Aorta (tissue), 5 donors: Measurements from ENCODE around the gene ZNF273. TPM values are rescaled to one million over a fixed set of nuclear protein-coding genes. Genes with fewer than 3 reads are reported as not detected.
"Not testable (repeated sequence)": the region's sequence is repeated elsewhere in the genome, so short reads cannot be mapped to it uniquely, and the experiment has no call there.

Experiments used
- ATAC-seq: fragments of 200-7000 bp; cut with Tn5 transposase; one replicate; pipeline ENCODE4 v1.9.1; 2022; ENCODE audit warnings: moderate library complexity; ENCODE audit not compliant: low FRiP score
- DNase-seq, 2 donors: peaks; one replicate each; pipeline ENCODE4 v3.0.0-alpha.2; 2020
- H3K27ac ChIP-seq, 2 donors: one replicate each; pipeline ENCODE4 v1.5.1; 2013; ENCODE audit warnings: low read length in 2 of 2, mild to moderate bottlenecking in 2 of 2, moderate library complexity in 2 of 2, control low read depth in 1 of 2, inconsistent platforms in 1 of 2, low read depth in 1 of 2
- H3K27me3 ChIP-seq, 2 donors: one replicate each; pipeline ENCODE4 v1.6.1; 2013; ENCODE audit warnings: control low read depth in 1 of 2, low read length in 1 of 2, mild to moderate bottlenecking in 1 of 2, moderate library complexity in 1 of 2; ENCODE audit not compliant: insufficient read depth in 2 of 2, control insufficient read depth in 1 of 2
- H3K36me3 ChIP-seq, 2 donors: one replicate each; pipeline ENCODE4 v1.6.1; 2013; ENCODE audit warnings: control low read depth in 1 of 2, low read length in 1 of 2, mild to moderate bottlenecking in 1 of 2; ENCODE audit not compliant: insufficient read depth in 2 of 2, control insufficient read depth in 1 of 2
- H3K4me1 ChIP-seq, 2 donors: one replicate each; pipeline ENCODE4 v1.6.1; 2013; ENCODE audit warnings: low read length in 2 of 2, control low read depth in 1 of 2, mild to moderate bottlenecking in 1 of 2, moderate library complexity in 1 of 2; ENCODE audit not compliant: insufficient read depth in 2 of 2, control insufficient read depth in 1 of 2
- H3K4me3 ChIP-seq, 2 donors: one replicate each; pipeline ENCODE4 v1.5.1; 2013; ENCODE audit warnings: low read length in 2 of 2, control low read depth in 1 of 2, mild to moderate bottlenecking in 1 of 2
- H3K9me3 ChIP-seq: one replicate; pipeline ENCODE4 v1.6.1; 2013; ENCODE audit warnings: mild to moderate bottlenecking, low read length; ENCODE audit not compliant: control insufficient read depth
- WGBS, 2 donors: extraction: QIAGEN DNeasy Blood & Tissue Kit; methylation state at CpG; one replicate each; pipeline ENCODE4 v1.1.7; 2013; 5-methylcytosine and 5-hydroxymethylcytosine counted together
- intact Hi-C, 2 donors: fragments of 100-400 bp; cut with DNase I; formaldehyde crosslinking; loops; one replicate each; pipeline versions ENCODE4 v1.14.2 to v1.15.0; 2022
- polyA plus RNA-seq, 2 donors: library from polyadenylated mRNA; stranded (reverse); fragments of 200-250 nt; gene quantifications; one replicate each; pipeline ENCODE4 v1.2.3, GENCODE V29; 2013
- total RNA-seq, 2 donors: library from RNA; stranded (reverse); fragmentation: NEBNext Ultra II Directional; extraction: Animal tissue kit (Norgen Biotek cat#: 25700); gene quantifications; one replicate each; pipeline ENCODE4 v1.2.1, GENCODE V29; 2021
- donor health status: healthy with polysubstance abuse.
- donor health status: Bipolar disorder and iron deficiency.
- donor health status: DM: no; HTN: no; CAD: no.
- donor health status: DM: no; HTN: no; CAD: no.
- donor health status: DM: yes; HTN: yes; CAD: no.

Gene ZNF273
- total and polyA plus RNA-seq, 4 donors: 1.9 to 15.7 (median 5.3) TPM

GRCh38 chr7:64885520-64886240 is 17.4 kb upstream of the ZNF273 start:
- intact Hi-C loops: no loop called here
- Histone ChIP-seq H3K36me3 (no peaks in the 10 kb centered on the region), H3K4me1 (no peaks in the 10 kb centered on the region), H3K4me3 (no peak overlapping the region), H3K9me3 (no peaks in the 10 kb centered on the region), H3K27me3 (no peaks in the 10 kb centered on the region), H3K27ac (no peak overlapping the region)
- 97 to 98% methylated on average over 5 of the region's 5 CpGs for WGBS, 2 donors
- ATAC-seq (no peak), DNase-seq (no peak)

GRCh38 chr7:64886956-64887545 is 16.0 kb upstream of the ZNF273 start:
- H3K27me3 ChIP-seq: no peaks in the 10 kb centered on the region
- H3K9me3 ChIP-seq: no peaks in the 10 kb centered on the region
- peaks cover 0 to 2% of the 10 kb centered on the region in 2 donors for H3K4me1 ChIP-seq
- ATAC-seq: no peak
- no peak for DNase-seq
- intact Hi-C loops: no loop called here
- 88 to 89% methylated on average over 4 of the region's 4 CpGs for WGBS, 2 donors
- no peak overlapping the region for H3K27ac ChIP-seq
- no peaks in the 10 kb centered on the region for H3K36me3 ChIP-seq
- no peak overlapping the region for H3K4me3 ChIP-seq

DNA sequence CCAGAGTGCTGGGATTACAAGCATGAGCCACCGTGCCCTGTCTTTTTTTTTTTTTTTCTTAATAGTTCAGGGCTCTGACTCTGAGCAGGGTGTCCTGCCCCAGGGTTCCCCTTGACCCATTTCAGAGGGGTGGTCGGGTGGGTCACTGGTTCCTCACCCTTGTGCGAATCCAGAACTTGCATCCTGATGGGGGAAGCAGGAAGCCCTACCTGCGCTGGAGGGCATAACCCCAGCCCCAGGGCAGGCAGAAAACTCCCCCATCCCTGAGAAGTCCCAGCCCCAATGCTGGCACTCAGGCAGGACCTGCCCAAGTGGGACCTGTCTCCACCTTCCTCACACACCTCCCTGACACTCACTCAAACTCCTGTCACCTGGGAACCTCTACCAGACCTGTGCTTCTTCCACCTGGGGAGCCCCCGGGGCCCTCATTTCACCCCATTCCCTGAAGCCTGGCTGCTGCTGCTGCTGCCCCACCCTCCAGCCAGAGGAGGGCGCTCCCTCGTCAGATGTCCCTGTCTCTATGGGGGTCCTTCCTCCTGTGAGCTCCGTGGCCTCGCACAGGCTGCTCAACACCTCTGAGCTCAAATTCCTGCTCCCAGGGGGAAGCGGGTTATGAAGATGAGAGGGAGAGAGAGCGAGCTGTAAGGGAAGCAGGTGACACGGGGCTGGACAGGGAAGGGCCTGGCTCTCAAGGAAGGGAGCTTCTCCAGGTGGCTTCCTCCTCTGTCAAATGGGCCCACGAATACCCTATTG is 15.1 kb upstream of the ZNF273 start:
- ATAC-seq (peak; percentile 31), DNase-seq (no peak)
- intact Hi-C loops: no loop called here
- H3K27ac ChIP-seq: no peak overlapping the region
- no peaks in the 10 kb centered on the region for H3K36me3 ChIP-seq
- H3K4me3 ChIP-seq: no peak overlapping the region
- WGBS, 2 donors: 55 to 58% methylated on average over 13 of the region's 13 CpGs
- H3K27me3 ChIP-seq: no peaks in the 10 kb centered on the region
- H3K9me3 ChIP-seq: no peaks in the 10 kb centered on the region
- H3K4me1 ChIP-seq: peaks cover 0 to 2% of the 10 kb centered on the region in 2 donors

DNA sequence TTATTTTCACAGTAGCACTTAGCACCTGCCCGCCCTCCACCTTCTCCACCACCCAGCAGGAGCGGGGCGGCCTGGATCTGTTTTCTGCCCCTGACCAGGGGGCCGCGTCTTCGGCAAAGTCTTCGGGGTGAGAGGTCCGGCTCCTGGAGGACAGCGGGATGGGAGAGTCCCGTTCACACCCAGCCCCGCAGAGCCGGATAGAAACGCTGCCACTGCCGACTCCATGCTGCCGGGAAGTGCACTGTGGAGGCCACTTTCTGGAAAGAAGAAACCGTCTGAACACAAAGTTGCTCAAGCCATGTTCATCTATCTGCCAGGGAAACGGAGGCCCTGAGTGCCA is 14.5 kb upstream of the ZNF273 start:
- 28 to 30% methylated on average over 17 of the region's 17 CpGs for WGBS, 2 donors
- intact Hi-C loops: no loop called here
- no peak overlapping the region for H3K27ac ChIP-seq

DNA sequence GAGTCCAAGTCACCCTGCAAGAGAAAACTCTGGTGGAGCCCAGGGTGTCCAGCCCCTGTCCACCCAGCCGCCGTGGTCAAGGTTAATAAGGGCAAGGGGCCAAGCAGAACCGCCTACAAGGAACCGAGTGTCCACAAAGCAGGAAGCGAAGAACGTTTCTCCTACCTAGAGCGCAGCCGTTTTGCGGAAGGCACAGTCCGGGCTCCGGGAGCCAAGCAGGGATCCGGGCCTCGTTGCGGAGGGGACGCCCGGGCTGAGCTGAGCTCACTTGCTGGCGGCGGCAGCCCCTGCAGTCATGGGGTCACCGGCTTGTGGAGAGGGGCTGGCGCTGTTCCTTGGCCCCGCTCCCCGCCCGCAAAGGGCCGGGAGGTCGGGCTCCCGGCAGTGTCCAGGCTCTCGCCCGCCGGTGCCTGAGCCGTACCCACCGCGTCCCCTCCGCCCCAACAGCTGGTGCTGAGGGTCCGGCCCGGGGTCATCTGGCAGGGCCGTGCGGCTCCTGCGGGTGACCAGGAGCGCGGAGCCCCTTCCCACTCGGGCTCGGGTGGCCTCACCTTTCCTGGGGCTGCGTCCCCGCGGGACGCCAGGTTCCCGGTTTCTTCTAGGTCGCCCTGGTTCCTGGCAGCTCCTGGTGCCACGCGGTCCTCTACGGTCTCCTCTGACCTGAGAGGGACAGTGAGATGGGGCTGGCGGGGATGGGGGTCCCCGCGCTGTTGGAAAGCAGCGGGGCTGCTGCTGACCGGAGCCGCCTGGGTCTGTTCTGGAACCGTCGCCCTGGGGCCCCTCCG is 14.0 kb upstream of the ZNF273 start:
- WGBS, 2 donors: 13 to 23% methylated on average over 56 to 60 of the region's 60 CpGs
- H3K9me3 ChIP-seq: no peaks in the 10 kb centered on the region
- H3K4me3 ChIP-seq: peak overlapping the region in 1 of 2 donors; percentile 21
- ATAC-seq: peak; percentile 56
- H3K27me3 ChIP-seq: no peaks in the 10 kb centered on the region
- no peak overlapping the region for H3K27ac ChIP-seq
- DNase-seq: peak in 1 of 2 donors; percentile 62
- H3K4me1 ChIP-seq: peaks cover 0 to 2% of the 10 kb centered on the region in 2 donors
- H3K36me3 ChIP-seq: no peaks in the 10 kb centered on the region
- intact Hi-C loops: no loop called here

More for the DNA sequence above, 14.5 kb upstream of the ZNF273 start:
- ATAC-seq (no peak), DNase-seq (no peak)
- H3K4me1 ChIP-seq: peaks cover 0 to 2% of the 10 kb centered on the region in 2 donors
- H3K36me3 ChIP-seq: no peaks in the 10 kb centered on the region
- H3K9me3 ChIP-seq: no peaks in the 10 kb centered on the region
- H3K27me3 ChIP-seq: no peaks in the 10 kb centered on the region
- no peak overlapping the region for H3K4me3 ChIP-seq

DNA sequence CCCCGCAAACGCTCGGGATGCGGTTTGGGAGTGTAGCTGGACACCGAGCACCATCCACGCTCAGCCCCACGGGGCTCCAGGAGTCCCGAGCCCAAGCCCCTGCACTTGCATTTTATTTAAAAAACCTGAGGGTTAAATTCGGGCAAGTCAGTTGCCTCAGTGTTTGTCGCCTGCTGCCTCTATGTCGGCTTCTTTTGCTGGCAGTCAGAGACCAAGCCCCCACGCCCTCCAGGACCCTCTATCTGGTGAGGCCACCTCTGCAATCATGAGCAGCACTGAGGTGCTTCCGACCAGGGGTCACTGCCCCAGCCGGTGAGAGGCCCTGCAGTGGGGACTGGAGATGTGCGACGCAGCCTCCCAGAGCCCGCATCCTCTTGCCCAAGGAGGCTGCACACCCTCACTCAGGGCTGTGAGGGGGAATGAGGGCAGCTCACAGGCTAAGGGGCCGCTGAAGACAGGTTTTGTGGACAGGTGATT is 13.3 kb upstream of the ZNF273 start:
- DNase-seq (no peak), ATAC-seq (no peak)
- Histone ChIP-seq H3K4me1 (peaks cover 0 to 2% of the 10 kb centered on the region in 2 donors), H3K36me3 (no peaks in the 10 kb centered on the region), H3K4me3 (no peak overlapping the region), H3K27me3 (no peaks in the 10 kb centered on the region), H3K27ac (no peak overlapping the region), H3K9me3 (no peaks in the 10 kb centered on the region)
- intact Hi-C loops: no loop called here
- 70 to 73% methylated on average over 18 of the region's 18 CpGs for WGBS, 2 donors

- H3K27me3 ChIP-seq, DNase-seq, ATAC-seq, H3K4me1 ChIP-seq, H3K9me3 ChIP-seq, intact Hi-C loops, H3K4me3 ChIP-seq, H3K36me3 ChIP-seq: not testable (repeated sequence)
- 35 to 41% methylated on average over 3 of the region's 3 CpGs for WGBS, 2 donors
- H3K27ac ChIP-seq: peak overlapping the region in 1 of 2 donors; percentile 68
Measured at GRCh38 chr7:64890273-64890672, 12.8 kb upstream of the ZNF273 start.

GRCh38 chr7:64890761-64891362 is 12.2 kb upstream of the ZNF273 start:
- no peak for DNase-seq

More at GRCh38 chr7:64890761-64891362, 12.2 kb upstream of the ZNF273 start:
- no peak for ATAC-seq
- intact Hi-C loops: no loop called here
- WGBS, 2 donors: 2 to 4% methylated on average over 2 of the region's 2 CpGs
- Histone ChIP-seq H3K4me3 (no peak overlapping the region), H3K36me3 (no peaks in the 10 kb centered on the region), H3K4me1 (peaks cover 0 to 2% of the 10 kb centered on the region in 2 donors), H3K27me3 (no peaks in the 10 kb centered on the region), H3K9me3 (no peaks in the 10 kb centered on the region), H3K27ac (peak overlapping the region in 1 of 2 donors; percentile 68)
